HG02938 (cell line): ENCODE data around the gene DET1.
"Not testable (repeated sequence)": the region's sequence is repeated elsewhere in the genome, so short reads cannot be mapped to it uniquely, and the experiment has no call there.

Experiments
- ATAC-seq: cut with Tn5 transposase; IDR thresholded peaks from one replicate; pipeline ENCODE4 v1.9.1; 2021; ENCODE audit warnings: mild to moderate bottlenecking, moderate library complexity; ENCODE audit not compliant: unreplicated experiment

The DET1 gene

DNA sequence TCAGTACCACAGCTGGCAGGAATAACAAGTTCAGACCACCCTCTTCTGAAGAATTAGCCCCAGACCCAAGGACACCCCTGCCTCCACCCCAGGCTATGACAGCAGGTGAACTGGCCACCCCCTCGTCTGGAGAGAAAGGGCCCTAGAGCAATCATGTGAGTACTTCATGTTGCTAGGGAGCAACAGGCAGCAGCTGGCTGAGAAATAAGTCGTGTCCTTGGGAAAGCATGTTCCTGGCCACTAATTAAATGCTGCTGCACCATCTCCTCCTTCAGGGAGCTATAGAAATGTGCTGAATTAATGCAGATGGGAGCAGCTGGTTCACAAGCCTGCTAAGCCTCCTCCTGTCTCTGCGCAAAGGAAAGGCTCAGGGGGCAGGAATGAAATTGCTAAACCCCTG, 47.5 kb downstream of the DET1 start:
- ATAC-seq: no peak

DNA sequence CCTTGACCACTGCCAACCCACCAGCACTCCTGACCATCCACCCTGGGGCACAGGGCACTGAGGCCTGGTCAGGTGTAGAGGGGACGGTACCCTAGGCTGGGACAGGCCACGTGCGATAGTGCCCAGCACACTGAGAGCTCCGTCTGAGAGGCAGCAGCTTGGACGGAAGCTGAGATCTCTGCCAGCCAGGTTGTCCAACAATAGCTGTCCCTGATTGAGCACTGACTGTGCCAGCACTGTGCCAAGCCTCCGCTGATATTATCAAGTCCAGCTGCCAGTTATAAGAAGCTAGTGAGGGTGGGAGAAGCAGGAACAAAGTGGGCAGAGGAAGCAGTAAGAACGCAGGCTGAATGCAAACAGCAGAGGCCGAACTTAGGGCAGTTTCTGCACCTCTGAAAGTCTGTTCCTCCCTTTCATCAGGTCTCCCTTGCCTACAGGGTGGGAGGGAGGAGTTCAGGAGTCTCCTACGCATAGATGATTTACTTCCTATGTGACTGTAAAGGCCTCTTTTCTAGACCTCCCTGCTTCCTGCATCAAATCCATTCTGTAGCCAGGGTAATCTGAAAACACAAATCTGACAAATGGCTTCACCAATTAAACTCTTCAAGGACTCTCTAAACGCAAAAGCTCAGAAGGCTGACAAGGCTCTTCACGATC, 49.2 kb downstream of the DET1 start:
- no peak for ATAC-seq

DNA sequence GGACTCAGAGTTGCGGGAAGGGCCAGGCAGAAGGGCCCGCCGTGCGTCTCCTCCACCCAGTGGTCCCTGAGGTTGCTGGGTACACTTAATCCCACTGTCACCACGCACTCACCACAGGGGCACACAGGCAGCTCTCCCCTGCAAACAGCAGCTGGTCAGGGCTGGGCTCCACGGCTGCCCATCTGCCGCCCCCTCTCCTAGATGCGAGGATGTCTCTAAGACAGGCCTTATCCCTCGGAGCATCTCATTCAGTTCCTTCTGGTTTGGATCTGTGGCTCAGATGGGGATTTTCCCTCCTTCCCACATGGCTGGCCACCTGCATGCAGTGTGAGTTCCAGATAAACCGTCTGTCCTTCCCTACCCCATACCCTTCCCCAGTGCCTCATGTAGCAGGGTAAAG, 52.6 kb downstream of the DET1 start:
- ATAC-seq: no peak

DNA sequence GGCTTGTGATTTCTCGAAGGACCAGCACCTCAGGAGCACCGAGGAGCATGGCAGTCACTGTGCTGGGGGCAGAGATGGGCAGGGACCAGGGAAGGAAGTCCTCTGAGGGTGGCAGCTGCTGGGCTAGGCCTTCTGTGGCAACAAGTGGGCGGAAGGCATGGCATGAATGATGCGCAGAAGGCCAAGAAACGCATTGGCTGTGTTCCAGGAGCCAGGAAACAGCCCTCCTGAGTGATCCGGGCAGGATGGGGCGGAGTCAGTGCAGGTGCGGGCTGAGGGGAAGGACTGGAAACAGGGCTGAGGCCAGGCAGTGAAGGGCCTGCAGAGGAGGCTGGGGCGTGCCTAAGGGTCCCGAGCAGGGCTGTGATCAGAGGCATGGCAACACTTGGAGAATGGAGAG, 55.3 kb downstream of the DET1 start:
- no peak for ATAC-seq

DNA sequence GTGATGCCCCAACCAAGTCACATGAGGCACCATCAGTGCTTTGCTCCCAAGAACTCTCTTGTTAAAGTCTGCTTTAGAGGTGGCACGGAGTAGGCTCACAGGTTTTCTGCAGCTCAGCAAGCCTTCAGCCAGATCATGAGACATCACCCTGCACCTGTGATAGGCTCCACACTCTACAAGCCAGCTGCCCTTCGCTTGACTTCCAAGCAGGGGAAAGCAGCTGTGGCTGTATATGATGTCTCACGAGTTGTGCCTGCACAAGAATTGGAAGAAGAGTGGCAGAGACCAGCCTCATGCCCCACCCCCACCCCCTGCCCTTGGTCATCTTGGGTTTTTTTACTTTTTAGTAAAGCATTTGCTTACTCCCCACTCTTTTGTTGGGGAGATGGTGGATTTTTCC, 56.4 kb downstream of the DET1 start:
- no peak for ATAC-seq

DNA sequence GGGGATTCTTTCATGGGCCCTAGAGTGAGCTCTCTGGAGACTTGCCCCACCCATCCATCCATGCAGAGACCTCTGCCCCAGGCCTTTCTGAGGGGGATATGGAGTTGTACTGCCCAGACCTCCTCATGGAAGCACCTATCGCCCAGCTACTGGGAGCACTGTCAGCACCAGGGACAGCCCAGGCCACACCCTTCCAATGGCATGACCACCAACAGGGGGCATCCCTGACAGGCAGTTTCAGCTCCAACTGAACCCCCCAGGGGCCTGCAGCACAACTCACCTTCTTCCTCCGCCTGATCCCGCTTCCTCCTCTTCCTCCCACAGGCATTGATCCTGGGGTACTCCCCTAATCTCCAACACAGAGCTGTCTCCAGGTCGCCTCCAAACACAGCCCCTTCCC, 57.2 kb downstream of the DET1 start:
- ATAC-seq: no peak

DNA sequence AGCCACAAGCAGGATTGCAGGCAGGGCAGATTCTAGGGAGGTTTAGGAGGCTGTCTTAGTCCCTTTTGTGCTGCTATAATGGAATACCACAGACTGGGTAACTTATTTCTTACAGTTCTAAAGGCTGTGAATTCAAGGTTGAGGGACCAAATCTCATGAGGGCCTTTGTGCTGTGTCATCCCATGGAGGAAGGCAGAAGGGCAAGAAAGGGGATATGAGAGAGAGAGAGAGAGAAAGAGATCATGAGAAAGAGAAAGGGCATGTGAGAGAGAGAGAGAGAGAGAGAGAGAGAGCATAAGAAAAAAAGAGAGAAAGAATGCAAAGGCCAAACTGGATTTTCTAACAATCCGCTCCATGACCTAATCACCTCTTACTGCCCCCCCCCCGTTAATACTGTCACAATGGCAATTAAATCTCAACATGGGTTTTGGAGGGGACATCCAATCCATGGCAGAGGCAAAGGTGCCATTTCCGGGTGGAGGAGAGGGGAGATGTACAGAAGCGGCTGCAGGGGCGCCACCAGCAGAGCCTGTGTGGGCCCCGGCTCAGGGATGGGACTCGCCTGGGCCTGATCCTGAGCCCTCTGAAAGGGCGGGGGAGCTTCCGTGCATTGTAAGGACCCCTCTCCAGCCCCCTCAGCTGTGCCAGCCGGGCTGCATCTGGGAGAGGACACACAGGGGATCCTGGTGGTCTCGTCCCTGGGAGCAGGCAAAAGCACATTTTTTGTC, 58.5 kb downstream of the DET1 start:
- no peak for ATAC-seq

DNA sequence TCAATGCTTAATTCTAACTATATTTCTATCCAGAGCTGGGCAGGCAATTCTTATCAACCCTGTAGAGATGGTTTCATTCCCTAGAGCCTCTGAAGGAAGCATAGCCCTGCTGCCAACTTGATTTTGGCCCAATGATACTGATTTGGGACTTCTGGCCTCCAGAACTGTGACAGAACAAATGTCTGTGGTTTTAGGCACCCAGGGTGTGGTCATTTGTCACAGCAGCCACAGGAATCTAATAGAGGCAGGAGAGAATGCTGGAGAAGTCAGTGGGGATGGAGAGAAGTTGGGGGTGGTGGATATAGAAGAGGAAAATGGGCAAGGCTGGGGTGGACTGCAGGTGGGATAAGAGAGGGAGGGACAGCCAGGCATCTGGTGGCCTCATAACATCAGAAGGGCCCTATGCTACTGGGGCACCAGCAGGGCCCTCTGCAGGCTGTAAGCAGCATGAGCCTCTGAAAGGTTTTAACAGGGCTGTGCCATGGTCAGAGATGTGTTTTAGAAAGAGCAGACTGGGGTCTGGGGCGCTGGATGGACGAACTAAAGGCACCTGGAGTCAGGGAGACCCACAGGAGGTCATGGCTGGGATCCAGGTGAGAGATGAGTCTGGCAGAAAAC, 59.2 kb downstream of the DET1 start:
- no peak for ATAC-seq

DNA sequence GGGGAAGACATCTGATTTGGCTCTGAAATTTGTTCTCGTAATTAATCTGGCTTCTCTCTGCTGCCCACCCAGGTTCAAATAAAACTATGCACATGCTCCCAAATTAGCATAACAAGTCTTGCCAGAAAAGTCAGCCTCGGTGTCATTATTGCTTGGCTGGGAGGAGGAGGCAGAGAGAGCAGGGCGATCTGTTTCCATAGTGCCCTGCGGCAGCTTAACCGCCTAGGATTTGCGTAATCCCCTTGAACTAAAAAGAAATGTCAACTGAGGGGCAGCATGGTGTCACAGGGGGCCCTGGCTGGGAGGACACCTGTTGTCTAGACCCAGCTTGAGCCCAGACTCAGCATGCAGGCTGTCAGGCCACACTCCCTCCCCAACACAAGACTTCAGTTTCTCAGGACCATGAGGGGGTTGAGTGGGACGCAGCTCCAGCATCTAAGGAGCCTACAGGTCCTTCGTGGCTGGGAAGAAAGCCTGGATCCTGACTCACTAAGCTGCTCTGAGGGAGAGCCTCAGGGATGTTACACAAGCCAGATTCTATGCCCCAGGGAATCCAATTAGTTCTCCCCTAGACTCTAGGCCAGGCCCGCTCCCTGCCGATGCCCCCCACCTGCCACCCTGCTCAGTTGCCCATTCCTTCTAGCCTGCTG, 61.7 kb downstream of the DET1 start:
- no peak for ATAC-seq

DNA sequence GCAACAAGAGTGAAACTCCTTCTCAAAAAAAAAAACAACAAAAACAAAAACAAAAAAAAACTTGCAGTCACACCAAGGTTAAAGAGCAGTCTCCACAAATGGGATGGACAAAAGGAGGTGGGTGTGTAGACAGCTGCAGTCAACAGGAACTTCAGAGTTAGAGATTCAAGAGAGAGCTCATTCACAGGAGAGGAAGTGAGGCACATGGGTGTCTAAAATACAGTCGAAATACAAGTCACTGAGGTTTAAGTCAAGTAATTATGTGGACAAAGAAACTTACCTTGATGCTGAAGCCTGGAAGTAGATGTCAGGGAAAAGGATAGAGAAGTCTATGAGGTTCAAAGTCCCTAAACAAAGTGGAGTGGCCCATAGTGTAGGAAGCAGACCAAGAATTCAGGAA, 64.2 kb downstream of the DET1 start:
- ATAC-seq: no peak

DNA sequence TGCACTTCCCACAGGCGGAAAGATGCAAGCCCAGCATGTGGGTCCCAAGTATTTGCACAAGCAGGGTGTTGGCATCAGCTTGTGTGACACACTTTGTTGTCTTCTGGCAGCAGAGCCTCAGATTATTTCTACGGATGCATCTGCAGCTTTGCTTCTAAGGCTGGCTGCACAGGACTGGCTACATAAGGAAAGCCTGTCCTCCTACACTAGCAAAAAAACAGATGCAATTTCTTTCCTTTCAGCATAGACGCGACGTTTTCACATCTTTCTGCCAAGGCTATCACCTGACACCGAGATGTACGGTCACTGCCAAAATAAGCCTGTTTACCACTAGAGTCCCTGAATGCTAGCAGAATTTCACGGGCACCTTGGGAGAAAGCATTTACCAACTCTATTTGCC, 65.5 kb downstream of the DET1 start:
- ATAC-seq: no peak

DNA sequence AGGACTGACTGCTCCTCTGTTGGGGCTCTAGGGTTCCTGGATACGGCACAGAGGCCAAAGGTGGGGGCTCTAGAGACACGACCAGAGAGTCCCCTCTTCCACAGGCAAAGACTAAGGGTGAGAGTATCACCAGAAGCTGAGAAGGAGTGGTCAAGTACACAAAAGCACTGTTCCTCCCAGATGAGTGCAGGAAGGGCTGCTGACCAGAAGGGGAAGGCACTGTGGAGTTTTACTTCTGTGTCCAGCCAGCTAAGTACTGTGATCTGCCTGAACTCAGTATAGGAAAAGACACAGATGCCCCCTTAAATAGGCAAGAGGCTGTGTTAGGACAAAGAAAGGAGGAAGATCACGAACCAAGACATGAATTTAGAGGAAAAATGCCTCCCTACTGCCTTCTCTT, 67.3 kb downstream of the DET1 start:
- no peak for ATAC-seq

DNA sequence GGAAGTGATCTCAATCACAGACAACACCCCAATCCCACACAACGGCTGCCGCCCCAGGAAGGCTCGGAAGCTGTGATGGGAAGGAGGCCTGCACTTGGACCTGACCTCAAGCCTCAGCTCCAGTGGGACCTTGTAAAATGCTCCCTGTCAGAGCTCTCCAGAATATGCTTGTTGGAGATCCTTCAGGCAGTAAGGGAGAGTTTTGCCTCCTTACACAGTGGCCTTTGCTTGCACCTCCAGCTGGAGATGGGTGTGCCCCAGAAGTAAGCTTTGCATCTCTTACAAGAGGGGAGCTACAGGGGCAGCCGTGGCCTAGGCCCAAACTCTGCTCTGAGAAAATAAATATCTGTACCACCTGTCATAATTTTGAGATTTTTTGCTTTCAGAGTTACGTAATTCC, 68.6 kb downstream of the DET1 start:
- no peak for ATAC-seq

DNA sequence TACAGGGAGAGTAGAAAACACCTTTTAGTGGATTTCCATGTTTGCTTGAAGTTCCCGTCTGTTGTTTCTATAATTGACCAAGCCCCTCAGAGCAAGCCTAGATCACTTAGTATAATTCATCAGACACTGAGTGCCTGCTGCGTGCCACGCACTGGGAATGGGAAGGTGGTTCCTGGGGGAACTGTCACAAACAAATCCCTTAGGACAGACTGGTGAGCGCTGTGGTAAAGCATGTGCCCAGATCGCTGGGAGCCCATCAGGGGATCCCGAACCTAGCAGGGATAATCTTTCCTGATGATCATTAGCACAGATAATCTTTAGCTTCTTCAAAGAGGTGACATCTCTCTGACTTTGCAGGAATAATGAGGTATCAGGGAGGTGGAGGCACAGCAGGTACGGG, 69.4 kb downstream of the DET1 start:
- no peak for ATAC-seq

DNA sequence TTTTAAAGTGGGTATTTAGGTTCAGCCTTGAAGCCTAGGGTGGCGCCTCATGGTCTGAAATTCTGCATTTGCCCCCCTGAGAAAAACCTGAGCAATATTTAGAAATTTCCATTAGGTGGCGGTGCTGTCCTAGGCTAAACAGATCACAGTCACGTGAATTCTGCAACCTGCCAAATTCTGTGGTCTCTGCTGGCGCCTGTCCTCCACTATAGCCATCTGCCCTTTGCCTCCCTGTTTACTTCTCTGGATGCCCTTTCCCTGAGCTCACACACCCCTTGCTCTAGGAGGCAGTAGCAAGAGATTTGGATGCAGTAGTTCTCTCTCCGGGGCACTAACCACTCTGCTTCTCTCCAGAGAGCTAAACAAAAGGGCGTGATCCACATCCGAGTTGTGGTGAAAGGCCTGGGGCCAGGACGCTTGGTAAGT, 69.8 kb downstream of the DET1 start:
- no peak for ATAC-seq

DNA sequence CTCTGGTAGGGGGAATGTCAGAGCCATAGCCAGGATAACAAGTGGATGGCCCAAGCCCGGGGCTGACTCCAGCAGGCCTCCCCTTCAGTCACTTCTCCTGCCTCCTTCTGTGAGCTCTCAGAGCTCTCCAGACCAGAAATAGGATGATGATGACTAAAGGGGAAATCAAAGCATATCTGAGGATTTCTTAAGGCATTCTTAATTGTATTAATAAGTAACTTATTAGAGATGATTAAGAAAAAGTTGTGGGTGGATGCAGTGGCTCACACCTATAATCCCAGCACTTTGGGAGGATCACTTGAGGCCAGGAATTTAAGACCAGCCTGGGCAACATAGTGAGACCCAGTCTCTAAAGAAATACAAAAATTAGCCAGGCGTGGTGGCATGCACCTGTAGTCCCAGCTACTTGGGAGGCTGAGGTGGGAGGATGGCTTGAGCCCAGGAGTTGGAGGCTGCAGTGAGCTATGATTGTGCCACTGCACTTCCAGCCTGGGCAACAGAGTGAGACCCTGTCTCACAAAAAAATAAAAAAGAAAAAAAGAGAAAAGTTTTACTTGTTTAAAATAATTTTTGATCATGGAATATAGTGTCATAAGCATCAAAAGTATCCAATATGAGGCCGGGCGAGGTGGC, 72.7 kb downstream of the DET1 start:
- not testable (repeated sequence) for ATAC-seq

DNA sequence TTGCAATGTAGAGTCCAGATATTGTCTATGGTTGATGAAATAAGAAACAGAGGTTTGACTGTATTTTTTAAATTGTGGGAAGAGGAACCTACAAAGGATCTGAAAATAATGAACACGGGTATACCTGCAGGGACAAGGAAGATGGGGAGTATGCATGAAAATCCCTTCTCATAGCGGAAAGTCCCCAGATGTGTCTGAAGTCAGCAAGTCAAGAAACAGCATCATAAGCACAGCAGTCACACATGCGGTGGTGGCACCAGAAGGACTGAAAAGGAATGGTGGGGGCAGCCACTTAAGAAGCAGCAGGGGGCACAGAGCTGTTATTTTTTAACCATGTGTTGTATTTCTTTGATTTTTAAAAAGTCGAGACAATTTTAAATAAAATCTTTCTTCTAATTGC, 74.3 kb downstream of the DET1 start:
- no peak for ATAC-seq

DNA sequence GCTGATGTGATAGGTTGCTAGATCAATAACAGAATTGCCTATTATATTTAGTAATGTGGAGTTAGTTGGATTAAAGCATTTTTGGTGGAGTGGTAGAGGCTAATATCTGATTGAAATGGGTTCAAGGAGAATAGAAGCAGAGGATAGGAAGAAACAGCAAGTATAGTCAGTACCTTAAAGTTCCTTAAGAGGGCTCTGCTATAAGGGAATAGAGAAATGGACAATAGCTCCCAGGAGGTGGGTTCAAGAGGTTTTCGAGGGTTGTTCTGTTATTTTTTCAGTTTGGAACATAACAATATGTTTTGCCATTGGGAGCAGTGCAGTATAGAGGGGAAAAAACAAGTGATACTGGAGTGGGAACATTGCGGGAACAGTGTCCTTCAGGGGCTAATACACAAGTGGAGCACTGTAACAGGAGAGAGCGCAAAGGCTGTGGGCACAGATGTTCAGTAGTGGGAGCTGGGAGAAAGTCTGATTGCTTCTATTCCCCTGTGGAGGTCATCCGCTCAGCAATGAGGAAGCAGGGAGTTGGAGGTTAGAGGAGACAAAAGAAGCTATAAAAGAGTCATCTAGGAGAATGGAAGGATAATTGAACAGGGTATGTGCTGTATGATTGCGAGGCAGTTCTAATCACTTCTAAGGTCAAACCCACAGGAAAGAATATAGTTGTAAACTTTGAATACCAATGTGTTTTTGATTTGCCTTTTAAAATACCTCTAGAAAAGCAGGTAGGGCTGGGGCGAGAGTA, 75.7 kb downstream of the DET1 start:
- ATAC-seq: no peak

DNA sequence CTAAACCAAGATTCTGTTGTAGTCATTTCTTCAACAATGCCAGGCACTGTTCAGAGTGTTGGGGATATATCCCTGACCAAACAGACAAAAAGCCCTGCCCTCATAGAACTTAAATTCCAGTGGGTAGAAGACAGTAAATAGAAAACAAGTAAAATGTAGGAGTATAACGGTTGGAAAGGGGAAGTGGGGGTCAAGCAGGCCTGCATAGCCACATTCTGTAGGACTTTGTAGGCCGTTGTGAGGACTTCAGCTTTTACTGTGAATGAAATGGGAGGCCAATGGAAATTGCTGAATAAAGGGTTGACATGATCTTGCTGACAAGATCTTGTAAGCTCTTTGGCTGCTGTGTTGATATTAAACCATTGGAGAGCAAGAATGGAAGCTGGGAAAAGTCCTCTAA, 77.2 kb downstream of the DET1 start:
- no peak for ATAC-seq

DNA sequence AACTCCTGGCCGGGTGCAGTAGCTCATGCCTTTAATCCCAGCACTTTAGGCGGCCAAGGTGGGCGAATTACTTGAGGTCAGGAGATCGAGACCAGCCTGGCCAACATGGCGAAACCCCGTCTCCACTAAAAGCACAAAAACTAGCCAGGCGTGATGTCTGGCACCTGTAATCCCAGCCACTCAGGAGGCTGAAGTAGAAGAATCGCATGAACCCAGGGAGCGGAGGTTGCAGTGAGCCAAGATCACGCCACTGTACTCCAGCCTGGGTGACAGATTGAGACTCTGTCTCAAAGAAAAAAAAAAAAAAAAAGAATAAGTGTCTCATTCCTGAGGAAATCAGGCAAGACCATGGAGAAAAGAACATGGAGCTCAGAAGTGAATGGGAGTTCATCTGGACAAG, 77.8 kb downstream of the DET1 start:
- ATAC-seq: not testable (repeated sequence)
